CD4-positive, alpha-beta T cell treated with Interleukin-6 for 4 hours (primary cell): Measurements from ENCODE around the gene SAMMSON.

Source experiments
- DNase-seq: peaks from one replicate; pipeline ENCODE4 v3.0.0-alpha.2; 2020; ENCODE audit warnings: mixed read lengths

The SAMMSON gene

DNA sequence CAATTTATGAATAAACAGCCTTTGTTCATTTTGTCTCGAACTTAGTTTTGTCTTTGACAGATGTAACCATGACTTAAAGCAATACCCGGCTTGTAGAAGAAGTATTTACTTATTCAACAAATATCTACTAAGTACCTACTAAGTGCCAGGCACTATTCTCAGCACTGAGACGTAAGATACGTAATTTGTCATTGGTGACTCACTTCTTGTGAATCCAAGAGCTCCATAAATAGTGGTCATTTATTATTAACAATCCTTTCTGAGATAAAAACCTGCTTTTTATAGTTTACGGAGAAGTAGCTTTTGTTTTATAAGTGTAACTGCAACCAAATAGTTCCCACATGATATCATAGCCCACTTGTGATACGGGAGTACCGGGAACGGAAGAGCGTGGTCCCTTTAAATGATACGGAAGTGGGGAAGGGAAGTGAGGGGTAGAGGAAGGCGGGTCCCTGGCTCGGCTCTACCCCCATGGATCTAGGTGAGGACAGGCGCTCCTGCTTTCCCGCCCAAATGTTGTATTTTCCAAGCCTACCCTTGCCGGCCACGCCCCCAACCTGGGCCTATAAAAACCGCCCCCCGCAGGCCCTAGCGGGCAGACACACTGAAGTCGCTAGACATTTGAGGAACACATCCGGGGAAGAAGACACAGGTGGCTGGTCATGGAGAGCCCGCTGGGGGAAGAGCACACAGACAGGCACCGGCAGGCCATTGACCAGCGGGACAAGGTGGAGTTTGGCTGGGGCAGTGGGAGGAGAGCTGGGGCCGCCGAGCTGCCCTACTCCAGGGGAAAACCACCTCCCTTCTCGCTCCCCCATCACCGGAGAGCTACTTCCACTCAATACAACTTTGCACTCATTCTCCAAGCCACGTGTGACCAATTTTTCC, at the start of gene SAMMSON:
Gene SAMMSON (plus strand): TSS at position 594 of the 888 bp plus-strand sequence.
- no peak for DNase-seq

- no peak for DNase-seq
Measured at GRCh38 chr3:69951616-69952015, 47.9 kb upstream of the SAMMSON start.

DNA sequence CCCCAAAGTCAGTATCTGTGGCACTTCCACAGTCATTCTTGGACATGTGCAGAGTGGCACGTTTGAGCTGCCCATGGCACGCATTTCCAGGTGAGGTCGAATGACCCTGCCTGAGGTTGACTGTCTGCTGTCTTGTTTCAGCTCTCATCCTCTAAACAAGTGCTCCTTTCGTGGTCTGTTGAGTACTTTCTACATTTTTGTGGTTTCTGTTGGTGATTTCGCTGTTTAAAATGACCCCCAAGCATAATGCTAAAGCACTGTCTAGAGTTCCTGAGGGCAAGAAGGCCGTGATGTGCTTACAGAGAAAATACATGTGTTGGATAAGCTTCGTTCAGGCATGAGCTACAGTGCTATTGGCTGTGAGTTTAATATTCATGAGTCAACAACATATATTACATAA, 40.0 kb upstream of the SAMMSON start:
- DNase-seq, result no peak

GRCh38 chr3:69961706-69962439, 37.7 kb upstream of the SAMMSON start:
- DNase-seq, result no peak

GRCh38 chr3:69963643-69964042, 35.9 kb upstream of the SAMMSON start:
- no peak for DNase-seq

DNA sequence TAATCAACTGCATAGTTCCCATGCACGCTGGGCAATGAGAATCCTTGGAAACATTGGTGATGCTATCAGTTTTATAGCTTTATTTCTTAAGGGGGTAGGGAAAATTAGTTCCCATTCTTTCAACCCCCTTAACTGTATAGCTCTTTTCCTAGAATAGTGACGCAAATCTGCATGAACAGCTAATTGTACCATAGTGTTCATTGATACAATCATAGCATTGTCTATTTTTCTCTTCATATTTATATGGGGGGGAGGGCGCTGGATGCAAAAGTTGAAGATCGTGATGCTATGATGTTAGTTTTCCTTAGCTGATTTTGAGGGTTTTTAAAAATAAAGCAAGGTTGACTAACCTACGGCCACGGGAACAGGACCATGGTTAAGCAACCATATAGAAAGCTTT, 32.4 kb upstream of the SAMMSON start:
- no peak for DNase-seq

GRCh38 chr3:69970827-69971226, 28.7 kb upstream of the SAMMSON start:
- no peak for DNase-seq

DNA sequence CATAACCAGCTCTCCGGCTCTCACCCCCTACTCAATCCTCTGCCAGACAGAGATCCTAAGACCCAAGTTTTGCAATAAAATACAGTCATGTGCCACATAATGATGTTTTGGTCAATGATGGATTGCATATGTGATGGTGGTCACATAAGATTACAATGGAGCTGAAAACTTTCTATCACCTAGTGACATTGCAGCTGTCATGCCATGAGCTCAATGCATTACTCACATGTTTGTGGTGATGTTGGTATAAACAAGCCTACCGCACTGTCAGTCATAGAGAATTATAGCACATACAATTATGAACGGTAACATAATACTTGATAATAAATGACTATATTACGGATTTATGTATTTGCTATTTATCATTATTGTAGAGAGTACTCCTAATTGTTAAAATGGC, 26.9 kb upstream of the SAMMSON start:
- no peak for DNase-seq

DNA sequence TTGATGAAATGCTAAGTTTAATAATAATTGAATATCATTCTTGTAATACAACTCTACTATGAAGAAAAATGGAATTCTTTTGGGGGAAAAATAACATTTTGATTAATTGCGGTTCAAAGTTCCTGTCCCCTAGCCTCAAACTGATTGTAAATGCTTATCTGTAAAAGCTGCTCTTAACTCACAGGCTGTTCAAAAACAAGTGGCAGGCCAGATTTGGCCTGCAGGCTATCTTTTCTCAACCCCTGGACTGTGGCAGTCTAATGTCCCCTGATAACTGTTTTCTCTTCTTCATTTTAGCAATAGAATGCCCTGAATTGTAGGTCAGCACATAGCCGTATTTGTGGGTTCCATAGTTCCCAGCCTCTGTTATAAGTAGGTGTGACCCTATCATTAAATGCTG, 23.5 kb upstream of the SAMMSON start:
- no peak for DNase-seq

DNA sequence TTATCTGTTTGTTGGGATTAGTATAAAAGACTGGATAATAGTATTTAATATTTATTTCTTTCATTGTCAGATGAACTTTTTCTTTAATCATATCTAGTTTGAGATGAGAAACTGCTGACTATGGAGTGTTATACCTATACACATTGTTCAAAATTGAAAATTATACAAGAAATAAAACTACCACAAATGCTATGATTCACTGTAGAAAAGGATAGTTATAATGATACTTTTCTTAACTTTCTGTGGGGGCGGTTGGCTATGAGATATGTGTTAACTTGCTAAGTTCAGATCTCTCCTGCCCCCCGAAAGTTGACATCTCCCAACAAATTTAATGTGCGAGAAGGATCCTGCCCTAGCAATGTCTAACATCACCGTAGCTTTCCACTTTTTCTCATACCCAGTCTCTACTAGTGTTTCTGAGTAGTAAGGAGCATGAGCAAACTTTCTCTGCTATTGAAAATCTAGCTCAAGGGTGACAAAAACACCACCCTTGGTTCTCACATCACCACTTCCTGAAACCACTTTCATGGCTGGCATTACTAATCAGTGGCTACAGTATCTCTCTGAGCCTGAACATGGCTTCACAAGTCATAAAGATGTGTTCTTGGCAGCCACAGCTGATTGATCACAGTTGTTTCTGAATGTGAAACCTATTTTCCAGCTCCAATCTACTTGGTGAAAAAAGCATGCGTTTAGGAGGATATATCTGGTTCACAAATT, 15.8 kb upstream of the SAMMSON start:
- DNase-seq, result no peak

- no peak for DNase-seq
Measured at GRCh38 chr3:69985266-69985665, 14.3 kb upstream of the SAMMSON start.

- DNase-seq, result no peak
Measured at GRCh38 chr3:69986419-69986818, 13.1 kb upstream of the SAMMSON start.

DNA sequence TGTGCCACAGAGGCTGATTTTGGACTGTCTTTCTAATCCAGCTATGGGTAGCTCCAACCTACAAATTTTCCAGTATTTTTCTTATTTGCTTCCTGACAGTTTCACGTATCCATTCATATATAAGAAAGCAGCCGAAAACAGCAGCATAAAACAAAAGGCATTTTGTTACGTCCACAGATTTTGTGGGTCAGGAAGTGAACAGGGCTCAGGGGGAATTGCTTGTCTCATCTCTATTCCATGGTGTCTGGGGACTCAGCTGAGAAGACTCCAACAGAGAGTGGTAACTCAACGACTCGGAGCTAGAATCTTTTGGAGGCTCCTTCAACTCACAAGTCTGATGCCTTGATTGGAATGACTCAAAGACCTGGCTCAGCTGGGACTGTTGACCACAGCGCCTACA, 11.7 kb upstream of the SAMMSON start:
- no peak for DNase-seq

- DNase-seq, result no peak
Measured at GRCh38 chr3:69993757-69994156, 5.8 kb upstream of the SAMMSON start.

DNA sequence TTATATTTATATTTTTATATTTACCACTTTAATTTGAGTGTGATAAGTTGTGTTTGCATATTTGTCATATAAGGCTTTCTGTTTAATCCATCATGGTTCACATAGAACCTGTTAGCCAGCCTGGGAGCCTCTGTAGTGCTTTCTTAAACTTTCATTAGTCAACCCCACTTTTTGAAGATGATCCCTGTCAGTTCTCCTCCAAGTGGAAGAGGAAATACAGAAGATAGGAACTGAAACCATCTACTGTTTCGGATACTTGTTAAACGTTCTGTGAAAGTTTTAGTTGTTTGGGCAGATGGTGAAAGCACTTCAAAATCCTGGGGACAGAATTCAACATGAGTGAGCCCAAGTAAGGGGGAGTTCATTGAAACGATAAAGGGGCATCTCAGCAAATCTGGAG, 4.6 kb upstream of the SAMMSON start:
- no peak for DNase-seq

DNA sequence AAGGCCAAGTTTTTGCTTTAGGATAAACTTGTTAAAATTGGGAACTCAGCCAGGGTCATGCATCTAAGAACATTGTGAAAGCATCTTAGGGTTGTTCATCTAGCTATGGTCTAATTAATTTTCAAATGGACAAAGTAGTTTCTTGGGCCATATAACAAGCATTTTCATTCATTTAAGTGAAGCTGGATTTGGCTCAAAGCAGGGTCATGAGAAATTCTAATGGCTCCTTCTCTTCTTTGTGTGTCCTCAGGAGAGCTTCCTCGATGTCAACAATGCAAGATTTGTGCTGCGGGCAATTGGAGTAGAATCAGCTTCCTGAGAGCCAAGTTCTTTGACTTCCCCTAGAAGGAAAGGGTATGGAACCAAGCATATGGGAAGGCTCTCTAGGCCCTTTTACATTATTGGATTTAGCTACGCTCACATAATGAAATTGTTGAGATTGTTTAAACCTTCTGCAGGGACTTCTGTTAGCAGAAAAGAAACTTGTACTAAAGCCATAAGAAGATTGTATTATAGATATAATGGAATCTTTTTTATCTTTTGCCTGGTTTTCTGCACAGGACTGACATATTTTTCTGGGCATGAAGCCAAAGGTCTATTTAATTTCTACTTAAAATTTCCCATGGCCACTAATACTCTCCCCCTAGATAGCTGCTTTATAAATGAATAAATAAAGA, 1.8 kb upstream of the SAMMSON start:
- DNase-seq, result no peak

DNA sequence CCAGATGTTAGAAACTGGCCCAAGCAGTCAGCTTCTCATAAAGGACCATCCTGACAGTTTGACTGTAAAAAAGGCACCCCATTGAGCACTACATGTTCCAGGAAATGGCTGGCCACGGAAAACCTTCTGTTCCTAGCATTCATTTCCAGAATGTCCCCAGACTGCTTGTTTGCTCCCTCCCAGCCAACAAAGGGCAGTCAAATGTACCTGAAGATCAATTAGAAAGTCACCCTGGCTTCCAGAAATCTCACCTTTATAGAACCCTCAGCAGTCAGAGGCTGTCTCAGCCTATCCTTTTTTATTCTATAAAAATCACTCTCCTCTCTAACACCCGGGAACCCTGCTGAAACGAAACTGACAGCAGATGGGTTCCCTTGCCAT, 784 bp upstream of the SAMMSON start:
- no peak for DNase-seq

DNA sequence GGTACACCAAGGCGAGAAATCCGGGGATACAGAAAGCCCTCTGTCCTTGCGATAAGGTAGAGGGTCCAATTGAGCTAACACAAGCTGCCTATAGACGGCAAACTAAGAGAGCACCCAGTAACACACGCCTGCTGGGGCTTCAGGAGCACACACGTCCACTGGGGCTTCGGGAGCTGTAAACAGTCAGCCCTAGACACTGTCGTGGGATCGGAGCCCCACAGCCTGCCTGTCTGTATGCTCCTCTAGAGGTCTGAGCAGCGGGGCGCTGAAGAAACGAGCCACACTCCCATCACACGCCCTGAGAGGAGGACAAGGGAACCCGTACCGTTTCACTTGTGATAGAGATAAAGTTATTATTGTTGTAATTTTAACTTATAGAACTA, 486 bp downstream of the SAMMSON start:
- DNase-seq, result no peak

DNA sequence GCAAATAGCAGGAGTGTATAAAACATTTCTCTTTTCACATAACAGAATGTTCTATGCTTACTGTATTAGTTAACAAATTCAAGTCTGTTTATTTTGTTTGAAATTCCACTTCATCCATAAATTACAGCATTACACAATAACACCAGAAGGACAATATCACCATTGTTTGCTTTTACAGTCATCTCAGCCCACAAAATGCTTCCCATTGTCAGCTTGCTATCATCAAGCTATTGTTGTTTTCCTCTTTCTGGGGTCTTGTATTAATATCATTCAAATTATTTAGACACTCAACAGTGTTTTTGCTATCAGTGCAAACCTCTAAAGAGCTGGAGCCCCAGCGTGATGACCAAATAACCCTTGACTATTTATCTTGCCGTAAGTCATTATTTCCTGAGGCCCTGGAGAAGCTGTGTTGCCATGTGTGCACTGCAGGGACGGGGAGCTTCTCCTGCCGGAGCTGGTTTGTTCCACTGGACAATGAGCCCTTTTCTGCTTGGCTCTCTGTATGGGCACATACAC, 1.1 kb downstream of the SAMMSON start:
- DNase-seq, result no peak

DNA sequence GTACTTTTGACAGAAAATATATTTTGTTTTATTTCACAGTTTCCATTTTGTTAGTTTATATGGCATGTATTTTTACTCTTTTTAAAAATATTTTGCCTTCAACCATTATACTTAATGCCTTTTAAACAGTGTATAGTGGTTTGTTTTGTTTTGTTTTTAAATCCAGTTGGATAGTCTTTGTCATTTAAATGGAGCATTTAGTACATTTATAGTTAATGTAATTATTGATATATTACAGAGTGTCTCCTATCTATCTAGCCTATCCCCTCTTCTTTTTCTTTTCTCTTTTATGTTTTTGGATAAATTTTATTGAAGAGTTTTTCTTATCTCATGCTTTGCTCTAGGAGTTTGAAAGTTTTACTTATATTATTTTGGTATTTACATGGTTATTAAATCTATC, 3.6 kb downstream of the SAMMSON start:
- DNase-seq, result no peak

- DNase-seq, result no peak
Measured at GRCh38 chr3:70006089-70006488, 6.6 kb downstream of the SAMMSON start.

GRCh38 chr3:70010346-70010745, 10.8 kb downstream of the SAMMSON start:
- DNase-seq, result no peak

DNA sequence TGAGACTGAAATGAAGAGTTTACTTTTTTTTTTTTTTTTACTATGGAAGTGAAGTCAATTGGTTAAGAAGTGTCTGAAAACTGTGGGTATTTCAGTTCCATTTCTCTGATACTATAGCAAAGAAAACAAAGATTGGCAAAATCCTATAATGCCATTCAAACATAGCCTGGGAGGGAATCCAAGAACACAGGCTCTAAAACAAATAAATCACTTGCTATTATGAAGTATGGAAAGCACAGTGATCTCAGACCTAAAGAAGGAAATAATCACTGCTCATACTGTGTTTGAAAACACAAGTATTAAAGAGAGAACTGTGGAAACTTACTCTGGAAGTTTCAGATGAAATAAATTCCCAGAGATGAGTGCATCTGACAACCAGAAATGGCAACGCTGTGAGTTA, 12.0 kb downstream of the SAMMSON start:
- no peak for DNase-seq
